Erythroblast (primary cell): ENCODE data around the gene SCAP.

Source experiments
- GATA1 ChIP-seq: IDR thresholded peaks from 2 replicates; pipeline ENCODE4 v1.6.1; 2011; ENCODE audit warnings: low read depth, mild to moderate bottlenecking, control low read depth, low read length, moderate library complexity
- POLR2A ChIP-seq: IDR thresholded peaks from 2 replicates; pipeline ENCODE4 v1.6.1; 2011; ENCODE audit warnings: mild to moderate bottlenecking, low read length

DNA sequence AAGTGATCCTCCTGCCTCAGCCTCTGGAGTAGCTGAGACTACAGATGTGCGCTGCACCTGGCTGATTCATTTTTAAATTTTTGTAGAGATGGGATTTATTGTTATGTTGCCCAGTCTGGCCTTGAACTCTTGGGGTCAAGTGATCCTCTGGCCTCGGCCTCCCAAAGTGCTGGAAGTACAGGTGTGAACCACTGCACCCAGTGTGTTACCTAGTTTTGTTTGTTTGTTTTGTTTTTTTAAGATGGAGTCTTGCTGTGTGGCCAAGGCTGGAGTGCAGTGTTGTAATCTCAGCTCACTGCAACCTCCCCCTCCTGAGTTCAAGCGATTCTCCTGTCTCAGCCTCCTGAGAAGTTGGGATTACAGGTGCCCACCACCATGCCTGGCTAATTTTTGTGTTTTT is 82.8 kb downstream of the SCAP start:
- TF ChIP-seq POLR2A, result no peak
- no peak for TF ChIP-seq GATA1
